Endothelial cell of umbilical vein (primary cell): ENCODE data around the gene FAT2. TPM values are rescaled to one million over a fixed set of nuclear protein-coding genes. Genes with fewer than 3 reads are reported as not detected.

Experiments
- BruUV-seq: library from RNA; stranded (reverse); fragments of 400-500 nt; replicated peaks from 2 replicates; lab custom pipeline; 2021; lab: Mats Ljungman, UMichigan
- CTCF ChIA-PET: fragments of 300-600, 350-600 bp; sonication (Branson Sonifier 250); formaldehyde crosslinking; loops from one replicate; lab custom pipeline; 2021; ENCODE audit warnings: antibody characterized with exemption, inconsistent platforms; lab: Charles Lee
- POLR2A ChIA-PET: fragments of 300-600, 350-600 bp; sonication (Branson Sonifier 250); formaldehyde crosslinking; loops from one replicate; lab custom pipeline; 2021; ENCODE audit warnings: antibody characterized with exemption, inconsistent platforms; lab: Charles Lee
- DNase-seq: peaks from one replicate; pipeline ENCODE4 v3.0.0-alpha.2; 2011; ENCODE audit warnings: low read depth, low spot score
- FAIRE-seq: peaks from 2 replicates; lab custom pipeline; 2011; peaks lifted over from hg19 to GRCh38; lab: Jason Lieb, UNC
- H2AFZ ChIP-seq: 2 replicates; pipeline ENCODE4 v1.6.0; 2012; ENCODE audit warnings: low read depth, low read length, control low read depth, inconsistent platforms
- H3K27ac ChIP-seq: 2 replicates; pipeline ENCODE4 v1.5.1; 2011; ENCODE audit warnings: low read depth, mild to moderate bottlenecking, control low read depth, low read length, moderate library complexity; ENCODE audit not compliant: insufficient read depth
- H3K27me3 ChIP-seq, 2 experiments: 2 replicates each; pipeline versions ENCODE4 v1.6.0 to v1.6.1; 2011; ENCODE audit warnings: low read length in 2 of 2, mixed read lengths in 1 of 2; ENCODE audit not compliant: control insufficient read depth in 2 of 2, insufficient read depth in 2 of 2
- H3K36me3 ChIP-seq, 2 experiments: 2 replicates in 1 of 2; 3 replicates in 1 of 2; pipeline ENCODE4 v1.5.1; 2011; ENCODE audit warnings: low read length in 2 of 2, mild to moderate bottlenecking in 1 of 2, moderate library complexity in 1 of 2; ENCODE audit not compliant: control insufficient read depth in 2 of 2, insufficient read depth in 2 of 2; ENCODE audit errors: extremely low read depth in 1 of 2
- H3K4me1 ChIP-seq: 3 replicates; pipeline ENCODE4 v1.5.1; 2011; ENCODE audit warnings: mild to moderate bottlenecking, low read length; ENCODE audit not compliant: control insufficient read depth, insufficient read depth; ENCODE audit errors: extremely low read depth
- H3K4me2 ChIP-seq: 2 replicates; pipeline ENCODE4 v1.6.1; 2011; ENCODE audit warnings: low read length, control low read depth, mixed read lengths; ENCODE audit not compliant: insufficient read depth
- H3K4me3 ChIP-seq, 3 experiments: fragments of 200-600 bp in 1 of 3; sonication (generic), shearing (Covaris generic) in 1 of 3; replicated peaks in 1 of 3; 2 replicates each; pipeline ENCODE4 v1.5.1; 2011 to 2016; ENCODE audit warnings: control low read depth in 3 of 3, low read length in 3 of 3, mild to moderate bottlenecking in 2 of 3, inconsistent platforms in 1 of 3, low read depth in 1 of 3, moderate library complexity in 1 of 3; ENCODE audit not compliant: insufficient read depth in 1 of 3
- H3K79me2 ChIP-seq: 2 replicates; pipeline ENCODE4 v1.6.0; 2012; ENCODE audit warnings: low read length, inconsistent platforms; ENCODE audit not compliant: control insufficient read depth, insufficient read depth
- H3K9ac ChIP-seq: replicated peaks from 2 replicates; pipeline ENCODE3; 2011; ENCODE audit warnings: low read length, control low read depth; ENCODE audit not compliant: insufficient read depth; ENCODE audit errors: extremely low read depth
- H3K9me1 ChIP-seq: replicated peaks from 3 replicates; pipeline ENCODE4 v1.6.0; 2011; ENCODE audit warnings: mild to moderate bottlenecking, low read length; ENCODE audit not compliant: control insufficient read depth, insufficient read depth; ENCODE audit errors: extremely low read depth
- H3K9me3 ChIP-seq: replicated peaks from 2 replicates; pipeline ENCODE4 v1.5.1; 2012; ENCODE audit warnings: low read length, inconsistent platforms; ENCODE audit not compliant: control insufficient read depth, insufficient read depth
- H4K20me1 ChIP-seq: replicated peaks from 2 replicates; pipeline ENCODE3; 2011; ENCODE audit warnings: mild to moderate bottlenecking, low read length; ENCODE audit not compliant: control insufficient read depth, insufficient read depth; ENCODE audit errors: extremely low read depth
- EZH2 ChIP-seq: IDR thresholded peaks from 2 replicates; pipeline ENCODE4 v1.6.1; 2012; ENCODE audit warnings: borderline replicate concordance, low read depth, mild to moderate bottlenecking, moderate library complexity, low read length, inconsistent platforms; ENCODE audit not compliant: severe bottlenecking
- FOS ChIP-seq: IDR thresholded peaks from 2 replicates; pipeline ENCODE4 v1.6.1; 2011; ENCODE audit warnings: mild to moderate bottlenecking, low read length, moderate library complexity, borderline replicate concordance; ENCODE audit not compliant: insufficient read depth
- GATA2 ChIP-seq: IDR thresholded peaks from 2 replicates; pipeline ENCODE4 v1.7.0; 2011; ENCODE audit warnings: low read depth, mild to moderate bottlenecking, moderate library complexity, mixed read lengths, low read length; ENCODE audit not compliant: insufficient read length, insufficient read depth
- JUN ChIP-seq: IDR thresholded peaks from 2 replicates; pipeline ENCODE4 v1.6.1; 2011; ENCODE audit warnings: borderline replicate concordance, low read depth; ENCODE audit not compliant: insufficient read length, insufficient read depth
- MYC ChIP-seq: IDR thresholded peaks from one replicate; pipeline ENCODE4 v1.6.1; 2011; ENCODE audit warnings: mild to moderate bottlenecking, low read depth, low read length
- POLR2A ChIP-seq: IDR thresholded peaks from 2 replicates; pipeline ENCODE4 v1.6.1; 2012; ENCODE audit warnings: low read depth, mild to moderate bottlenecking, control low read depth, low read length
- POLR2AphosphoS5 ChIP-seq: IDR thresholded peaks from 2 replicates; pipeline ENCODE4 v1.6.1; 2012; ENCODE audit warnings: low read depth, mild to moderate bottlenecking, control low read depth, low read length, moderate library complexity; ENCODE audit not compliant: insufficient read depth
- dilution Hi-C: fragments of 300-500 bp; cut with MboI; formaldehyde crosslinking; loops from one replicate; pipeline ENCODE4 v1.15.0; 2019; ENCODE audit warnings: low sequenced_read_pairs; ENCODE audit not compliant: extremely low pct_ligation_motif_present
- intact Hi-C: fragments of 100-400 bp; cut with micrococcal nuclease; formaldehyde crosslinking; loops from one replicate; pipeline ENCODE4 v1.10.0; 2022
- polyA plus RNA-seq, 4 experiments: library from polyadenylated mRNA; depleted of rRNA in 3 of 4; stranded (reverse) in 3 of 4; unstranded in 1 of 4; fragments of >200 nt; gene quantifications; 2 replicates each; pipeline versions ENCODE4 v1.2.1 to v1.2.3, GENCODE V29; 2011 to 2012; ENCODE audit warnings: missing spikeins in 1 of 4
- total RNA-seq: library from RNA; stranded (reverse); gene quantifications from 2 replicates; pipeline ENCODE4 v1.2.3, GENCODE V29; 2021
- TF ChIP-seq, protein P1 (sequence below): IDR thresholded peaks from 2 replicates; pipeline ENCODE4 v1.6.1; 2011; ENCODE audit not compliant: insufficient read depth, insufficient read length
- TF ChIP-seq, protein P2 (sequence below), 2 donors: IDR thresholded peaks; 1 replicate in 1 of 2; 2 replicates in 1 of 2; pipeline ENCODE4 v1.5.1; 2011; ENCODE audit warnings: low read length in 2 of 2, mild to moderate bottlenecking in 2 of 2, moderate library complexity in 2 of 2, control low read depth in 1 of 2, inconsistent platforms in 1 of 2, low read depth in 1 of 2; ENCODE audit not compliant: insufficient read depth in 1 of 2; ENCODE audit errors: extremely low read depth in 1 of 2

FAT2 gene
- total and polyA plus RNA-seq, 2 donors (not counting 3 experiments of a cell fraction or from before 2014, with no cell fraction given): not detected

DNA sequence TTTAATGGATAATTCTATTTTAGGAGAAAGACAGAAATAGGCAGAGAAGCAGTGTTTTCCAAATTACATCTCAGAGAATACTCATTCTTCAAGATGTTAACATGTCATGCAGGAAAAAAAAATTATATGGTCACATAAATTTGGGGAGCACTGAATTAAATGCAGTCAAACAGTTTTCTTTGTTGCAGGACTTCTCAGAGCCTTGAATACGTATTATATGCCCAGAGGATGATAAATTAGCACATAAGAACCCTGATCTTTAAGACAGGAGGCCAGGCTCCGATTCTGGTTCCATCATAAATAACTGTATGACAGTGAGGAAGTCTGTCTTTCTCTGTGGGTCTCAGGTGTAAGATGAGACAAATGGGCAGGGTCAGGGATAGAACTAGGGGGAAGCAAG is 41.4 kb downstream of the FAT2 start:
- TF ChIP-seq GATA2: no peak
- TF ChIP-seq, protein P1, sequence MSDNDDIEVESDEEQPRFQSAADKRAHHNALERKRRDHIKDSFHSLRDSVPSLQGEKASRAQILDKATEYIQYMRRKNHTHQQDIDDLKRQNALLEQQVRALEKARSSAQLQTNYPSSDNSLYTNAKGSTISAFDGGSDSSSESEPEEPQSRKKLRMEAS: no peak
- no peak for TF ChIP-seq POLR2A
- TF ChIP-seq POLR2AphosphoS5: no peak
- TF ChIP-seq, protein P2, sequence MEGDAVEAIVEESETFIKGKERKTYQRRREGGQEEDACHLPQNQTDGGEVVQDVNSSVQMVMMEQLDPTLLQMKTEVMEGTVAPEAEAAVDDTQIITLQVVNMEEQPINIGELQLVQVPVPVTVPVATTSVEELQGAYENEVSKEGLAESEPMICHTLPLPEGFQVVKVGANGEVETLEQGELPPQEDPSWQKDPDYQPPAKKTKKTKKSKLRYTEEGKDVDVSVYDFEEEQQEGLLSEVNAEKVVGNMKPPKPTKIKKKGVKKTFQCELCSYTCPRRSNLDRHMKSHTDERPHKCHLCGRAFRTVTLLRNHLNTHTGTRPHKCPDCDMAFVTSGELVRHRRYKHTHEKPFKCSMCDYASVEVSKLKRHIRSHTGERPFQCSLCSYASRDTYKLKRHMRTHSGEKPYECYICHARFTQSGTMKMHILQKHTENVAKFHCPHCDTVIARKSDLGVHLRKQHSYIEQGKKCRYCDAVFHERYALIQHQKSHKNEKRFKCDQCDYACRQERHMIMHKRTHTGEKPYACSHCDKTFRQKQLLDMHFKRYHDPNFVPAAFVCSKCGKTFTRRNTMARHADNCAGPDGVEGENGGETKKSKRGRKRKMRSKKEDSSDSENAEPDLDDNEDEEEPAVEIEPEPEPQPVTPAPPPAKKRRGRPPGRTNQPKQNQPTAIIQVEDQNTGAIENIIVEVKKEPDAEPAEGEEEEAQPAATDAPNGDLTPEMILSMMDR (IDR thresholded peaks at IDR 0.05; ENCODE audit: extremely low read depth in 1 of 2, insufficient read depth in 1 of 2, low read depth in 1 of 2, low read length in 2 of 2): no peak
- TF ChIP-seq FOS: no peak
- TF ChIP-seq JUN: no peak
- no peak for TF ChIP-seq EZH2
- TF ChIP-seq MYC: no peak
- ChIA-PET POLR2A (no interaction called here), CTCF (no interaction called here)
- Histone ChIP-seq H3K4me2 (no peak overlapping the region), H3K79me2 (no peaks in the 10 kb centered on the region), H4K20me1 (no peaks in the 10 kb centered on the region), H3K4me3 (no peak overlapping the region), H3K27me3 (no peaks in the 10 kb centered on the region), H3K9ac (no peak overlapping the region), H3K27ac (no peak overlapping the region), H3K4me1 (no peaks in the 10 kb centered on the region), H3K9me1 (no peaks in the 10 kb centered on the region), H2AFZ (no peak overlapping the region), H3K9me3 (no peaks in the 10 kb centered on the region), H3K36me3 (no peaks in the 10 kb centered on the region)
- FAIRE-seq: no peak
- dilution Hi-C loops: no loop called here
- no peak for DNase-seq
- no TSS peak for BruUV-seq
- intact Hi-C loops: no loop called here
